Activated T-cell treated with anti-CD3 and anti-CD28 coated beads for 48 hours (primary cell): ENCODE measurements around the gene PADI3.

Experiments
- DNase-seq: peaks from one replicate; pipeline ENCODE4 v3.0.0-alpha.2; 2020; ENCODE audit warnings: low read depth

PADI3 gene

DNA sequence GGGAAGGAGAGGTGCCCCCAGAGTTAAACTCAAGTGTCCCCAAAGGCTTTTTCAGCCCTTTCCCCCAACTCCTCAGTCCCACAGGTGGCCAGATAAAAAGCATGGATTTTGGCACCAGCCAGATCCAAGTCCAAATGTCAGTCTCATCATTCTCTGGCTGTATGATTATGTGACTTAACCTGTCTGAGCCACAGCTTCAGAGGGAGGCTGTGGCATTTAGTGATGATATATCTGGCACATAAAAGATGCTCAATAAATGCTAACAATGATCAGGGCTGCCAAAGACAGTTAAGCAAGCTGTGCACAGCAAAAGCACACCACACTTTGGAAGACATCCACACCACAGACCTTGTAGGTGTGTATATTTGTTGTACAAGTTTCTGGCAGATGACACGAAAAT is 5.6 kb upstream of the PADI3 start:
- no peak for DNase-seq

- DNase-seq = no peak
These were observed 3.8 kb upstream of the PADI3 start for GRCh38 chr1:17244821-17245740.

- DNase-seq = no peak
These were observed 3.0 kb upstream of the PADI3 start for GRCh38 chr1:17245816-17246325.

DNA sequence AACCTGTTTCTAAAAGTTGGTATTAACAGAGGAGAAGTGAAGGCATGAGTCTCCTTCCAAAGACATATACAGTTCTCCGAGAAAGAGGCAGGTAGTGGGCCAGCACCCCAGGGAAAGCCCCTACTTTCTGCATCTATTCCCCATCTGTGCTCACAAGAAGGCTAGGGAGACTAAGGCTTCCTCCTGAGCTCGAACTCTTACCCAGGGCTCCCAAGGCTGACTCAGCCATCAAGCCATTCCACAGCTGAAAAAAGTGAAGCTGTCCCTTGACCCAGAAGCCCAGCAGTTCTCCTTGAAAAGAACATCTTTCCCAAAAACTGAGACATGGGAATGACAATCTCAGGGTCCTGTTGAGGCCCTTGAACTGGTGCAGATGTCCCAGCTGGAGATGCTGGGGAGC is 1.9 kb upstream of the PADI3 start:
- DNase-seq = no peak

- DNase-seq = no peak
These were observed 1.7 kb downstream of the PADI3 start for GRCh38 chr1:17250601-17251000.

GRCh38 chr1:17251246-17251645 is 2.3 kb downstream of the PADI3 start:
- no peak for DNase-seq

DNA sequence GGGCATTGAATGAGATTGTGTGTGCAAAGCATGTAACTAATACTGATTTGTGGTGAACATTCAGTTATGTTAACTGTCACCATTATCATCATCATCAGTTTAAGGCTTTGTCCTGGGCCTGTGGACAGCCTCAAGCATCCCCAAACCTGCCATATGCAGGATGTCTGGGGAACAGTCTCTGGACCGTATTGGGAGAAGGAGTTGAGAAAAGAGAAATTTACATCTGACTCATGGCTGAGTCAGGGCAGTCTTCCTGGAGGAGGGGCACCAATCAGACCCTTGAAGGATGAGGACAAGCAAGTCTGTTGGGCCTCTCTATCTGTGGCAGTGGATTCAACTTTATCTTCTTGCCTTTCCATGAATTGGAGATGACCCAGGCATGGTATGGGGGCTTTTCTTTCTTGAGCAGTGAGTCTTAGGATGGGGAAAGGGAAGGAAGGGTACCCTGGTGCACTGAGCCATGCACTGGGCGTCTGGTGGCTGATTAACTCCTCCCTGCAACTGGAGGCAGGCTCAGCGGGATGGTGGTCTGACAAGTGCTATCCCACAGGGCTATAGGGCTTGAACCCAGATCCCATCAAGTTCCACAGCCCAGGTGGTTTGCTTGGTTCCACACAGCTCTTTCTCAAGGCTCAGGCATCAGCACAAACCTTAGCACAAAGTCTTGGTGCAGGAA is 2.9 kb downstream of the PADI3 start:
- no peak for DNase-seq

- no peak for DNase-seq
These were observed 6.4 kb downstream of the PADI3 start for GRCh38 chr1:17255336-17255735.

DNA sequence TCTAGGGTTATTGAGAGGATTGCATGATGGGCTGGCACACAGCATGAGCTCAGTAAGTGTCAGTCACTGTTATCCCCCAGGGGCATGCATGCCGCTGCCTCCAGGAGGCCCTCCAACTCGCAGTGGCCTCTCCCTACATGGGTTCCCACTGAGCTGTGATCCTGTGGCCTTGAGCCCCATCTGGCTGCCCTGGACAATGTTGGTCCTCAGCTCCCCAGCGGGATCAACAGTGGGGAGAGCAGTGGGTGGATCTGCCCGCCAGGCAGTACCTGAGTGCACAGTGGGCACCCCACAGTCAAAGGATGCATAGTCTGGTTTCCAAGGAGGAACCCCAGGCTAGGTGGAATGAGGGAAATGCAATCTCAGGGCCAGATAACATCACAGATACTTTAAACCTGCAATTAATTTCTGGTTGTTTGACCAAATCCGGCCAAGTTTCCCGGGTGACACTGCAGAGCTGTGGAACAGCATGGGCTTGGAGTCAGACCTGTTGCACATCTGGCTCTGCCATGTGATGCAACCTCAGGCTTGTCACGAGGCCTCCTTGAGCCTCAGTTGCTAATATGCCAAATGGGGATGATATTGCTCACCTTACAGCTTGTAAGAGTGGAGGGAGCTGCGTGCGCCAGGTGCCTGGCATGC is 9.3 kb downstream of the PADI3 start:
- no peak for DNase-seq

- DNase-seq = no peak
These were observed 9.8 kb downstream of the PADI3 start for GRCh38 chr1:17258758-17259130.

DNA sequence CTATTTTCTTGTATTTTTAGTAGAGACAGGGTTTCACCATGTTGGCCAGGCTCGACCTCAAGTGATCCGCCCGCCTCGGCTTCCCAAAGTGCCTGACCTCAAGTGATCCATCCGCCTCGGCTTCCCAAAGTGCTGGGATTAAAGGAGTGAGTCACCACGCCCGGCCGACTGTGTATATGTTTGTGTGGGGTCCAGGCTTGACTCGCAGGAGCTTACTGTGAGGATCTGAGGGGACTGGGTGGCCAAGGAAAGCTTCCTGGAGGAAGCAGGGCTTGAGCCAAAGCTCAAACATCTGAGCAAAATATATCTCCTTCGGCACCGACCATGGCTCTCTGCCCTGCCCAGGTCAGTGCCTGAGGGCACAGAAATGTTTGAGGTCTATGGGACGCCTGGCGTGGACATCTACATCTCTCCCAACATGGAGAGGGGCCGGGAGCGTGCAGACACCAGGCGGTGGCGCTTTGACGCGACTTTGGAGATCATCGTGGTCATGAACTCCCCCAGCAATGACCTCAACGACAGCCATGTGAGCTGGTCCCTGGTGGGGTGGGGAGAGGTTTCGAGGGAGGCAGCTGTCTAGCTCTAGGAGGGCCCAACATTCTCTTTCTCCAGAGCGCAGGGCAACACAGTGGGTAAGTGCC is 10.5 kb downstream of the PADI3 start:
- no peak for DNase-seq

DNA sequence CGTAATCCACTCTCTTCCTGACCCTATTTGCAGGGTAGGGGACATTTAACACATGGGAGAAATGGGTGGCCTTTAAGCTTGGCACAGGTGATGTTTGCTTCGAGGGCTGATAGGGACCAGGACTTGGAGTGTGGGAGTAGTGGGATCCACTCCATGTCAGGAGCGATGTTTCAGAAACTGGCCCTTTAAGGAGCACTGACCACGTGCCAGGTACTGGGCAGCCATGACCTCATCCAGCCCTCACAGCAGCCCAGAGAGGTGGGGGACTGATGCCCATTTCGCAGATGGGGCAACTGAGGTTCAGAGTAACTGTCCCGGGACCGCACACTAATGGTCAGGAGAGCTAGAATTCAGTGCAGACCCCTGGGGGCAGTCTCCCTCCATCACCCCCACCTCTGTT is 11.4 kb downstream of the PADI3 start:
- DNase-seq = no peak

- no peak for DNase-seq
These were observed 11.8 kb downstream of the PADI3 start for GRCh38 chr1:17260738-17261137.

- DNase-seq = no peak
These were observed 15.0 kb downstream of the PADI3 start for GRCh38 chr1:17263936-17264335.

DNA sequence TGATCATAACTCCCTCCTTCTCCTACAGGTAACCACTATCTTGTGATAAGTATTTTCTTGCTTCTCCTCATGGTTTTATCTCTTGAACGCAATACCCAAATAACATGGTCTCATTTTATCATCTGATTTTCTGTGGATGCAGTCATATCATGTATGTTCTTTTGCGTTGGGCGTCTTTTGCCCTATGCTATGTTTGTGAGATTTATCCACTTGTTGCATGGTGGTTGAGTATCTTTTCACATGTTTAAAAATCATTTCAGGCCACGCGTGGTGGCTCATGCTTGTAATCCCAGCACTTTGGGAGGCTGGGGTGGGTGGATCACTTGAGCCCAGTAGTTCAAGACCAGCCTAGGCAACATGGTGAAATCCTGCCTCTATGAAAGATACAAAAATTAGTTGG is 15.6 kb downstream of the PADI3 start:
- DNase-seq = no peak

- DNase-seq = no peak
These were observed 16.3 kb downstream of the PADI3 start for GRCh38 chr1:17265162-17265561.

GRCh38 chr1:17265950-17266349 is 17.1 kb downstream of the PADI3 start:
- DNase-seq = no peak

- DNase-seq = no peak
These were observed 22.2 kb downstream of the PADI3 start for GRCh38 chr1:17270891-17271765.

GRCh38 chr1:17272066-17272465 is 23.2 kb downstream of the PADI3 start:
- no peak for DNase-seq

DNA sequence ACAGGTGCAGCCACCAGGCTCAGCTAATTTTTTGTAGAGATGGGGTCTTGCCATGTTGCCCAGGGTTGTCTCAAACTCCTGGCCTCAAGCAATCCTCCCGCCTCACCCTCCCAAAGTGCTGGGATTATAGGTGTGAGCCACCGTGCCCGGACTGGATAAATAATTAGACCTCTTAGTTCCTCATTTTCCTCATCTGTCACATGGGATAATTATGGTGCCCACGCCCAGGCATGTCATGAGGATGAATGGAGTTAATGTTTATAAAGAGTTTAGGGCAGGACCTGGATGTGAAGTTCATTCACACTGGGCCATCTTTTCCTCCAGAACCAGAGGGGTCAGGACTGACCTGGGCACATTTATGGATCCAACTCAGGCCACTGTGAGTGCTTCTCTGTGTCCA is 23.7 kb downstream of the PADI3 start:
- DNase-seq = no peak

GRCh38 chr1:17273096-17273495 is 24.2 kb downstream of the PADI3 start:
- DNase-seq = no peak
